RWPE2 (cell line): Measurements from ENCODE around the gene TRAK2.

Experiments used
- ATAC-seq: fragments of 200-7000 bp; cut with Tn5 transposase; 3 replicates; pipeline ENCODE4 v1.9.1; 2021; ENCODE audit warnings: low read depth
- DNase-seq: peaks from one replicate; pipeline ENCODE4 v3.0.0-alpha.2; 2020; ENCODE audit warnings: low spot score
- H3K27ac ChIP-seq: fragments of 450-650 bp; 2 replicates; pipeline ENCODE4 v1.5.1; 2017; ENCODE audit warnings: mild to moderate bottlenecking; ENCODE audit not compliant: poor library complexity, severe bottlenecking
- H3K27me3 ChIP-seq: fragments of 250-450 bp; sonication (Bioruptor Pico); 2 replicates; pipeline ENCODE4 v1.5.1; 2021; ENCODE audit warnings: mild to moderate bottlenecking, moderate library complexity; ENCODE audit not compliant: insufficient read depth, poor library complexity, severe bottlenecking
- H3K36me3 ChIP-seq: fragments of 250-450 bp; sonication (Bioruptor Pico); 2 replicates; pipeline ENCODE4 v1.5.1; 2020; ENCODE audit warnings: low read depth, mild to moderate bottlenecking, moderate library complexity
- H3K4me1 ChIP-seq: fragments of 250-450 bp; sonication (Bioruptor Pico); 2 replicates; pipeline ENCODE4 v1.5.1; 2021; ENCODE audit warnings: mild to moderate bottlenecking, moderate library complexity; ENCODE audit not compliant: insufficient read depth, poor library complexity, severe bottlenecking
- H3K4me3 ChIP-seq: fragments of 250-450 bp; sonication (Bioruptor Pico); 2 replicates; pipeline ENCODE4 v1.5.1; 2021; ENCODE audit warnings: mild to moderate bottlenecking, moderate library complexity; ENCODE audit not compliant: severe bottlenecking
- H3K9me3 ChIP-seq: fragments of 250-450 bp; sonication (Bioruptor Pico); 2 replicates; pipeline ENCODE4 v1.5.1; 2021; ENCODE audit warnings: mild to moderate bottlenecking, moderate library complexity; ENCODE audit not compliant: severe bottlenecking
- CTCF ChIP-seq: fragments of 450-650 bp; IDR thresholded peaks from one replicate; pipeline ENCODE4 v1.5.1; 2017; ENCODE audit warnings: mild to moderate bottlenecking, moderate library complexity; ENCODE audit not compliant: poor library complexity, severe bottlenecking

The TRAK2 gene

GRCh38 chr2:201327678-201328077, 123.6 kb downstream of the TRAK2 start:
- Histone ChIP-seq H3K4me3 (no peak overlapping the region), H3K4me1 (no peaks in the 10 kb centered on the region), H3K27me3 (no peaks in the 10 kb centered on the region), H3K27ac (no peak overlapping the region), H3K9me3 (peaks cover 3% of the 10 kb centered on the region), H3K36me3 (no peaks in the 10 kb centered on the region)
- ATAC-seq (no peak), DNase-seq (no peak)
- no peak for TF ChIP-seq CTCF
